ENCODE measurements around the gene SCARB1.

SCARB1 gene

DNA sequence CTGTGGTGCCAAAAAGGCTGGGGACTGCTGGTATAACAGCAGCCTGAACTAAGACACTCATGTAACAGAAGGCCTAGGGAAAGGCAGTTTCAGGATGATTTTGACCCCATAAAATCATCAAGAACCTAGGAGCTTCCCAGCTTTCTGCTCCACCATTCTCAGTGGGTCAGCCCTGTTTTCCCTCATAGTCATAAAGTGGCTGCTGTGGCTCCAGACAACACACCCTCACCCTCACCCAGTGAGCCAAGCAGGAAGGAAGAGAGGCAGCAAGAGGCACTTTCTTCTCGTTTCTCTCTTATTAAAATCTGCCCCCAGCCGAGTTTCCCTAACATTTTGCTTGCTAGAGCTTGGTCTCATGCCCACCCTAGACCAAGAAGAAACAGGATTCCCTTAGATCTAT, 131.8 kb downstream of the SCARB1 start:
- Histone ChIP-seq H3K9me3 (ENCODE audit: control insufficient read depth, insufficient read depth, low read length) (no peaks in the 10 kb centered on the region), H3K36me3 (ENCODE audit: insufficient read depth, low read length) (no peaks in the 10 kb centered on the region), H3K4me1 (ENCODE audit: insufficient read depth, low read length) (peaks cover 8% of the 10 kb centered on the region; the same call in 1 of the 2 replicates), H3K9ac (ENCODE audit: low read depth, low read length) (no peak overlapping the region)

- H3K36me3 ChIP-seq (ENCODE audit: insufficient read depth, low read length): no peaks in the 10 kb centered on the region
- H3K4me1 ChIP-seq (ENCODE audit: insufficient read depth, low read length): peaks cover 8% of the 10 kb centered on the region; the same call in 1 of the 2 replicates
- no peak overlapping the region for H3K9ac ChIP-seq (ENCODE audit: low read depth, low read length)
- H3K9me3 ChIP-seq (ENCODE audit: control insufficient read depth, insufficient read depth, low read length): no peaks in the 10 kb centered on the region
Measured at GRCh38 chr12:124730455-124730932, 133.2 kb downstream of the SCARB1 start.

GRCh38 chr12:124727922-124728321, 135.7 kb downstream of the SCARB1 start:
- Histone ChIP-seq H3K9ac (ENCODE audit: low read depth, low read length) (no peak overlapping the region), H3K9me3 (ENCODE audit: control insufficient read depth, insufficient read depth, low read length) (0 out of 2 replicates have a peak, but pooled peaks cover 3% of the 10 kb centered on the region), H3K36me3 (ENCODE audit: insufficient read depth, low read length) (no peaks in the 10 kb centered on the region), H3K4me1 (ENCODE audit: insufficient read depth, low read length) (peaks cover 2% of the 10 kb centered on the region; the same call in 1 of the 2 replicates)

- Histone ChIP-seq H3K9ac (ENCODE audit: low read depth, low read length) (no peak overlapping the region), H3K36me3 (ENCODE audit: insufficient read depth, low read length) (no peaks in the 10 kb centered on the region)
Measured at GRCh38 chr12:124727264-124727800, 136.3 kb downstream of the SCARB1 start.

More at GRCh38 chr12:124727264-124727800, 136.3 kb downstream of the SCARB1 start:
- H3K9me3 ChIP-seq (ENCODE audit: control insufficient read depth, insufficient read depth, low read length): 0 out of 2 replicates have a peak, but pooled peaks cover 3% of the 10 kb centered on the region
- no peaks in the 10 kb centered on the region; the same call in 1 of the 2 replicates for H3K4me1 ChIP-seq (ENCODE audit: insufficient read depth, low read length)

Measured in ES-I3 (cell line).